HepG2 (cell line): ENCODE results near the gene INF2. TPM values are rescaled to one million over a fixed set of nuclear protein-coding genes. Genes with fewer than 3 reads are reported as not detected.

Experiments
- AHR ChIP-seq: IDR thresholded peaks from 2 replicates; pipeline ENCODE4 v1.6.1; 2018; ENCODE audit warnings: missing genetic modification reagents, missing compliant biosample characterization
- ATAD3A ChIP-seq: sonication (generic); formaldehyde crosslinking; IDR thresholded peaks from 2 replicates; pipeline ENCODE4 v1.4.0; 2020; ENCODE audit warnings: missing genetic modification reagents
- GZF1 ChIP-seq: sonication (generic); formaldehyde crosslinking; IDR thresholded peaks from 2 replicates; pipeline ENCODE4 v1.5.1; 2020; ENCODE audit warnings: mild to moderate bottlenecking, missing genetic modification reagents
- KIAA2018 ChIP-seq: sonication (generic); formaldehyde crosslinking; IDR thresholded peaks from 2 replicates; pipeline ENCODE4 v1.5.0; 2020; ENCODE audit warnings: mild to moderate bottlenecking, missing genetic modification reagents, borderline replicate concordance
- KLF12 ChIP-seq: sonication (generic); formaldehyde crosslinking; IDR thresholded peaks from 2 replicates; pipeline ENCODE4 v1.4.0; 2020; ENCODE audit warnings: missing genetic modification reagents, borderline replicate concordance
- NFYB ChIP-seq: sonication (generic); formaldehyde crosslinking; IDR thresholded peaks from 2 replicates; pipeline ENCODE4 v1.4.0; 2020; ENCODE audit warnings: missing genetic modification reagents
- PLSCR1 ChIP-seq: sonication (generic); formaldehyde crosslinking; IDR thresholded peaks from 2 replicates; pipeline ENCODE4 v1.5.0; 2020; ENCODE audit warnings: missing genetic modification reagents, mild to moderate bottlenecking, borderline replicate concordance
- PRMT3 ChIP-seq: sonication (generic); formaldehyde crosslinking; IDR thresholded peaks from 2 replicates; pipeline ENCODE4 v1.8.1; 2022; ENCODE audit warnings: low read depth, mild to moderate bottlenecking, moderate library complexity, missing genetic modification reagents, borderline replicate concordance
- RBAK ChIP-seq: sonication (generic); formaldehyde crosslinking; IDR thresholded peaks from 2 replicates; pipeline ENCODE4 v1.5.1; 2020; ENCODE audit warnings: mild to moderate bottlenecking, missing genetic modification reagents
- SP2 ChIP-seq: sonication (generic); formaldehyde crosslinking; IDR thresholded peaks from 2 replicates; pipeline ENCODE4 v1.5.1; 2020; ENCODE audit warnings: mild to moderate bottlenecking, missing genetic modification reagents
- TEAD2 ChIP-seq: sonication (generic); formaldehyde crosslinking; IDR thresholded peaks from 2 replicates; pipeline ENCODE4 v1.9.0; 2021; ENCODE audit warnings: missing genetic modification reagents
- TGIF2 ChIP-seq: IDR thresholded peaks from 2 replicates; pipeline ENCODE4 v1.6.1; 2016; ENCODE audit warnings: control low read depth, missing compliant biosample characterization
- TOE1 ChIP-seq: sonication (generic); formaldehyde crosslinking; IDR thresholded peaks from 2 replicates; pipeline ENCODE4 v1.4.0; 2020; ENCODE audit warnings: mild to moderate bottlenecking, missing genetic modification reagents
- ZBTB14 ChIP-seq: sonication (generic); formaldehyde crosslinking; IDR thresholded peaks from 2 replicates; pipeline ENCODE4 v1.4.0; 2020; ENCODE audit warnings: missing genetic modification reagents
- ZKSCAN1 ChIP-seq: fragments of 150-350 bp; IDR thresholded peaks from 2 replicates; pipeline ENCODE4 v1.6.1; 2014; ENCODE audit warnings: low read length
- ZNF205 ChIP-seq: IDR thresholded peaks from 2 replicates; pipeline ENCODE4 v1.6.1; 2018; ENCODE audit warnings: missing biosample characterization, missing genetic modification reagents
- ZNF513 ChIP-seq: sonication (generic); formaldehyde crosslinking; conservative IDR thresholded peaks from 2 replicates; pipeline ENCODE4 v1.5.0; 2020; ENCODE audit warnings: missing genetic modification reagents
- ZNF772 ChIP-seq: sonication (generic); formaldehyde crosslinking; IDR thresholded peaks from 2 replicates; pipeline ENCODE4 v1.5.0; 2020; ENCODE audit warnings: mild to moderate bottlenecking, missing genetic modification reagents
- ZNF784 ChIP-seq: sonication (generic); formaldehyde crosslinking; IDR thresholded peaks from 2 replicates; pipeline ENCODE4 v1.5.1; 2020; ENCODE audit warnings: missing genetic modification reagents, mild to moderate bottlenecking, borderline replicate concordance
- polyA plus RNA-seq, 8 experiments: library from polyadenylated mRNA; depleted of rRNA in 3 of 8; stranded (reverse) in 7 of 8; unstranded in 1 of 8; fragments of >200 nt; fragmentation: Illumina TruSeq in 4 of 8; extraction: Trizol in 4 of 8; gene quantifications; 2 replicates each; pipeline versions ENCODE4 v1.2.1 to v1.2.3, GENCODE V29; 2011 to 2016; ENCODE audit warnings: low read depth in 4 of 8, missing spikeins in 1 of 8, mixed read lengths in 1 of 8; ENCODE audit not compliant: insufficient read depth in 1 of 8
- total RNA-seq, 5 experiments: library from RNA; depleted of rRNA; stranded (reverse); fragments of >200 nt; fragmentation: Illumina TruSeq; extraction: Trizol; gene quantifications; 2 replicates each; pipeline ENCODE4 v1.2.3, GENCODE V29; 2016; ENCODE audit warnings: low read depth in 1 of 5

The INF2 gene
- total and polyA plus RNA-seq, 2 of the 13 experiments (the other 11 are each of a cell fraction or from before 2014, with no cell fraction given), result 16.4 to 26.4 TPM

- TF ChIP-seq TGIF2 (CRISPR knock-in tag) (peak; percentile 50; the same call in 1 of the 2 replicates), TEAD2 (CRISPR knock-in tag) (no peak), PLSCR1 (CRISPR knock-in tag) (no peak), GZF1 (CRISPR knock-in tag) (0 out of 2 replicates have a peak, but pooled peaks have one; percentile 32), AHR (CRISPR knock-in tag) (no peak), ZNF513 (CRISPR knock-in tag) (no peak), TOE1 (CRISPR knock-in tag) (no peak), ZNF205 (no peak), ATAD3A (no peak), ZNF772 (CRISPR knock-in tag) (no peak), ZBTB14 (CRISPR knock-in tag) (no peak), KIAA2018 (CRISPR knock-in tag) (no peak), ZKSCAN1 (no peak), PRMT3 (CRISPR knock-in tag) (no peak), SP2 (CRISPR knock-in tag) (no peak), KLF12 (CRISPR knock-in tag) (no peak), RBAK (CRISPR knock-in tag) (no peak), ZNF784 (CRISPR knock-in tag) (no peak), NFYB (CRISPR knock-in tag) (no peak)
Measured at GRCh38 chr14:104654119-104654518, 35.3 kb upstream of the INF2 start (continued).
